Measurements from ENCODE around the gene ATL2. TPM values are rescaled to one million over a fixed set of nuclear protein-coding genes. Genes with fewer than 3 reads are reported as not detected.

ATL2 gene
- total and polyA plus RNA-seq, 12 donors = 19.8 to 313 (median 71.9) TPM

DNA sequence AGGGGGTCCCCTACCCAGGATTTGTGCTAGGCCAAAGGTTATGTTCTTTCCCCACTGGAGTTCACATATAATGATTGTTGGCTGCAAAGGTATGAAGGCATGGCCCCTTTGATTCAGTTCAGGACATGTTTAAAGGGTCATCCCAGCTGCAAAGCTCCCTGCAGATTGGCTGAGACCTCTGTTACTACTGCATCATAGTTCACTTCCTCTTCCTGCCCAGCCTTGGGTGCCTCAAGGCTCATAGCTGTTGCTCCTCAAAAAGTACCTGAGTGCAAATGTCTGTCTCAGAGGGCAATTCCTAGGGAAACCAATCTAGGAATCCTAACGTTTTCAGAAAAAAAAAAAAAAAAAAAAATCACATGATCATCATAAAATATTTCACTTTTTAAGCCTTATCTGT is 125.1 kb downstream of the ATL2 start:
- Histone ChIP-seq H3K4me1 (replicated peaks in 1 of 2) (no peaks in the 10 kb centered on the region), H3K9me3 (replicated peaks in 1 of 3) (no peaks in the 10 kb centered on the region), H3K36me3 (replicated peaks in 1 of 2) (no peaks in the 10 kb centered on the region), H3K4me3 (no peak overlapping the region), H3K27me3 (no peaks in the 10 kb centered on the region), H3K27ac (no peak overlapping the region)
- no peak for TF ChIP-seq POLR2A (IDR thresholded peaks at IDR 0.05)
- TF ChIP-seq, protein P1, sequence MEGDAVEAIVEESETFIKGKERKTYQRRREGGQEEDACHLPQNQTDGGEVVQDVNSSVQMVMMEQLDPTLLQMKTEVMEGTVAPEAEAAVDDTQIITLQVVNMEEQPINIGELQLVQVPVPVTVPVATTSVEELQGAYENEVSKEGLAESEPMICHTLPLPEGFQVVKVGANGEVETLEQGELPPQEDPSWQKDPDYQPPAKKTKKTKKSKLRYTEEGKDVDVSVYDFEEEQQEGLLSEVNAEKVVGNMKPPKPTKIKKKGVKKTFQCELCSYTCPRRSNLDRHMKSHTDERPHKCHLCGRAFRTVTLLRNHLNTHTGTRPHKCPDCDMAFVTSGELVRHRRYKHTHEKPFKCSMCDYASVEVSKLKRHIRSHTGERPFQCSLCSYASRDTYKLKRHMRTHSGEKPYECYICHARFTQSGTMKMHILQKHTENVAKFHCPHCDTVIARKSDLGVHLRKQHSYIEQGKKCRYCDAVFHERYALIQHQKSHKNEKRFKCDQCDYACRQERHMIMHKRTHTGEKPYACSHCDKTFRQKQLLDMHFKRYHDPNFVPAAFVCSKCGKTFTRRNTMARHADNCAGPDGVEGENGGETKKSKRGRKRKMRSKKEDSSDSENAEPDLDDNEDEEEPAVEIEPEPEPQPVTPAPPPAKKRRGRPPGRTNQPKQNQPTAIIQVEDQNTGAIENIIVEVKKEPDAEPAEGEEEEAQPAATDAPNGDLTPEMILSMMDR (IDR thresholded peaks at IDR 0.05) = no peak
- WGBS, 4 donors = 25 to 34% (median 28%) methylated on average over 1 of the region's 1 CpG
- DNase-seq = no peak
- intact Hi-C loops (cut with DNase I) = no loop called here

DNA sequence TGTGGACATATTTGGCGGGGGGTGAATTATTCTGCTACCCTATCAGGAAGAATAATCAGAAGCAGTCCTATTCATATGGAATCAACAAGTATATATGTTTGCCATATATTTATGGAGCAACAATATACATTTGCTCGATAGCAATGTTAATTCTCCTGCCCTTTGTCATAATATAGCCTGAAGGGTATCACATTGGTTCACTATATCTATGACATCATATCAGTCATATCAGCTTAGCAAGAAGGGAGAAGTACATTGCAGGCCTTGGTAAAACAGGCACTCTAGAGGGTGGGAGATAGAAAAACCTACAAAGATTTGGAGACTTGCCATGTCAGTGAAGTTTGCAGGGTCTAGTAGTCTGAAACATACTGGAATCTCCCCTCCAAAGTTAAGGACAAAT is 128.4 kb downstream of the ATL2 start:
- intact Hi-C loops (cut with DNase I) = no loop called here
- WGBS, 4 donors = 84 to 92% (median 87%) methylated on average over 2 of the region's 2 CpGs
- H3K4me3 ChIP-seq = no peak overlapping the region

GRCh38 chr2:38248255-38248654 is 128.8 kb downstream of the ATL2 start:
- Histone ChIP-seq H3K36me3 (replicated peaks in 1 of 2) (no peaks in the 10 kb centered on the region), H3K27ac (no peak overlapping the region), H3K4me3 (no peak overlapping the region), H3K4me1 (replicated peaks in 1 of 2) (no peaks in the 10 kb centered on the region), H3K9me3 (replicated peaks in 1 of 3) (no peaks in the 10 kb centered on the region), H3K27me3 (no peaks in the 10 kb centered on the region)
- WGBS, 4 donors = 76 to 80% (median 79%) methylated on average over 4 of the region's 4 CpGs
- no peak for DNase-seq
- TF ChIP-seq, protein P1 (IDR thresholded peaks at IDR 0.05) = no peak
- TF ChIP-seq POLR2A (IDR thresholded peaks at IDR 0.05) = no peak
- intact Hi-C loops (cut with DNase I) = no loop called here

More for the DNA sequence above, 128.4 kb downstream of the ATL2 start:
- Histone ChIP-seq H3K27ac (no peak overlapping the region), H3K9me3 (replicated peaks in 1 of 3) (no peaks in the 10 kb centered on the region), H3K4me1 (replicated peaks in 1 of 2) (no peaks in the 10 kb centered on the region), H3K36me3 (replicated peaks in 1 of 2) (no peaks in the 10 kb centered on the region), H3K27me3 (no peaks in the 10 kb centered on the region)
- no peak for DNase-seq
- TF ChIP-seq POLR2A (IDR thresholded peaks at IDR 0.05) = no peak
- TF ChIP-seq, protein P1 (IDR thresholded peaks at IDR 0.05) = no peak

DNA sequence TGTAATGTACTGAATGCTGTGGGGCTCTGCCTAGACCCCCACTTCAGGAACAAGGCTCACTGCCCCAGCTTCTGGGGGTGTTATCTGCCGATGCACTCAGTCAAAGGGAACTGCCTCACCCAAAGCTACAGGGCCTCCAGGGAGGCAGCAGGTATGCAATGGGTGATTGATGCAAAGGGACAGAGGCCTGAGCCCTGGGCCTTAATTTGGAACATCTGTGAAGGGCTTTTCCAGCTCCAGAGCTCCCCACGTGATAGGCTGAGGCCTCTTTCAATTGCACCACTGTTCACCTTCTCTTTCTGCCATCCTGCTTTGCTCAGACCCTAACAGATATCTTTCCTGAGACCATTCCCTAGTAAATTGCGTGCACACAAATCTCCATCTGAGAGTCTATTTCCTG is 131.0 kb downstream of the ATL2 start:
- Histone ChIP-seq H3K9me3 (replicated peaks in 1 of 3) (no peaks in the 10 kb centered on the region), H3K27ac (no peak overlapping the region), H3K27me3 (no peaks in the 10 kb centered on the region), H3K4me3 (no peak overlapping the region), H3K36me3 (replicated peaks in 1 of 2) (no peaks in the 10 kb centered on the region), H3K4me1 (replicated peaks in 1 of 2) (no peaks in the 10 kb centered on the region)
- intact Hi-C loops (cut with DNase I) = no loop called here
- TF ChIP-seq, protein P1 (IDR thresholded peaks at IDR 0.05) = no peak
- no peak for TF ChIP-seq POLR2A (IDR thresholded peaks at IDR 0.05)
- no peak for DNase-seq
- WGBS, 4 donors = 86 to 95% (median 87%) methylated on average over 3 of the region's 3 CpGs
